ENCODE results near the gene GNA15.

The GNA15 gene

GRCh38 chr19:3154957-3155736 is 19.3 kb downstream of the GNA15 start:
- Histone ChIP-seq H3K4me3 (replicated peaks; ENCODE audit: insufficient read depth, low read length) (no peak overlapping the region), H3K27ac (replicated peaks) (peak overlapping the region; percentile 26; the same call in 1 of the 2 replicates), H3K27me3 (ENCODE audit: insufficient read depth, poor library complexity, severe bottlenecking) (no peaks in the 10 kb centered on the region)
- TF ChIP-seq POLR2AphosphoS5 (IDR thresholded peaks at IDR 0.05; ENCODE audit: low read depth) (peak; percentile 78; the same call in 1 of the 2 replicates), CTCF (IDR thresholded peaks at IDR 0.05; ENCODE audit: insufficient read depth, low read length) (no peak)
- DNase-seq (ENCODE audit: low read depth in 1 of 2, low spot score in 1 of 2): peak; percentile 75 to 85

- TF ChIP-seq REST (IDR thresholded peaks at IDR 0.05; ENCODE audit: insufficient replicate concordance, low read depth) (no peak), SPI1 (IDR thresholded peaks at IDR 0.05; ENCODE audit: borderline replicate concordance, low read depth) (no peak)
- Histone ChIP-seq H3K27ac (replicated peaks) (no peak overlapping the region), H3K4me3 (replicated peaks; ENCODE audit: insufficient read depth, low read length) (no peak overlapping the region), H3K27me3 (ENCODE audit: insufficient read depth, poor library complexity, severe bottlenecking) (no peaks in the 10 kb centered on the region)
- no peak for DNase-seq (ENCODE audit: low read depth in 1 of 2, low spot score in 1 of 2)
Measured at GRCh38 chr19:3157096-3157845, 21.4 kb downstream of the GNA15 start.

DNA sequence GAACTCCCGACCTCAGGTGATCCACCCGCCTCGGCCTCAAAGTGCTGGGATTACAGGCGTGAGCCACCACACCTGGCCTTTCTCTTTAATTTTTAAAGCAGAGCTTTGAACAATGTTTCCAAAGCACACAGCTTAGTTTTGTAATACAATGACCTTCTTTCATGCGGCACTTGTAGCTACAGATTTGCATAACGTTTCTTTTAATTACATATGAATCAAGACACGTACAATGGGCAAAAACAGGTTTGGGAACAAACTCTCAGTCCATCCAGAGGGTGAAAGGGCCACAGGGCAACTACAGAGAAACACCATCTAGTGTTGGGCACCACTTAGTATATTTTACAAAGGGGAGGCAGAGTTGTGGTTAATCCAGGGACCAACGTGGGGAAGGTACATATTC is 23.7 kb downstream of the GNA15 start:
- no peak overlapping the region for H3K4me3 ChIP-seq (replicated peaks; ENCODE audit: insufficient read depth, low read length)
- H3K27ac ChIP-seq (replicated peaks): no peak overlapping the region
- no peaks in the 10 kb centered on the region for H3K27me3 ChIP-seq (ENCODE audit: insufficient read depth, poor library complexity, severe bottlenecking)
- DNase-seq (ENCODE audit: low read depth in 1 of 2, low spot score in 1 of 2): no peak
- TF ChIP-seq POLR2AphosphoS5 (IDR thresholded peaks at IDR 0.05; ENCODE audit: low read depth): no peak
- no peak for TF ChIP-seq GABPA (IDR thresholded peaks at IDR 0.05; ENCODE audit: low read depth)
- TF ChIP-seq REST (IDR thresholded peaks at IDR 0.05; ENCODE audit: insufficient replicate concordance, low read depth): no peak
- no peak for TF ChIP-seq CTCF (IDR thresholded peaks at IDR 0.05; ENCODE audit: insufficient read depth, low read length)
- TF ChIP-seq SPI1 (IDR thresholded peaks at IDR 0.05; ENCODE audit: borderline replicate concordance, low read depth): no peak

DNA sequence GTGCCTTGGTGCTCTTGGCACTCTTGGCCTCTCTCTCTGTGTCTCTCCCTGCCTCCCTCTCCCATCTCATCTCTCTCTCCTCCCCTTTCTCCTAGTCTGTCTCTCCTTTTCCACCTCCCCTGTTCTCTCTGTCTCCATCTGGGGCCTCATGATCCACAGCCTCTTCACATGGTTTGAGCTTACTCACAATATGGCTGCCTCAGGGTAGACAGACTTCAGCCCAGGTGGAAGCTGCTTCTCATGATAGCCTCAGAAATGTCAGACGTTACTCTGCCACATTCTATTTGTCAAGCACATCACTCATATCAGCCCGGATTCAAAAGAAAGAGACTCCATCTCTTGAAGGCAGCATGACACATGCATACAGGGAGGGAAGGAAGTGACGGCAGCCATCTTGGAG is 24.4 kb downstream of the GNA15 start:
- no peaks in the 10 kb centered on the region for H3K27me3 ChIP-seq (ENCODE audit: insufficient read depth, poor library complexity, severe bottlenecking)
- no peak overlapping the region for H3K4me3 ChIP-seq (replicated peaks; ENCODE audit: insufficient read depth, low read length)
- H3K27ac ChIP-seq (replicated peaks): no peak overlapping the region
- TF ChIP-seq POLR2AphosphoS5 (IDR thresholded peaks at IDR 0.05; ENCODE audit: low read depth) (0 out of 2 replicates have a peak, but pooled peaks have one; percentile 21), SPI1 (IDR thresholded peaks at IDR 0.05; ENCODE audit: borderline replicate concordance, low read depth) (no peak), CTCF (IDR thresholded peaks at IDR 0.05; ENCODE audit: insufficient read depth, low read length) (no peak)
- no peak for DNase-seq (ENCODE audit: low read depth in 1 of 2, low spot score in 1 of 2)

Data from HL-60 (cell line).